Stimulated activated naive CD8-positive, alpha-beta T cell treated with anti-CD3 and anti-CD28 coated beads, Interleukin-15, Interleukin-2, amounts not matched to agents 100 U/mL and 50 U/mL, for 24 hours (primary cell): ENCODE data around the gene NDRG2.
A peak's percentile ranks its signal among the peaks of the same experiment; 100 is the strongest.

Source experiments
- ATAC-seq: fragments of 150-1000 bp; cut with Tn5 transposase; one replicate; pipeline ENCODE4 v1.10.0; 2021
- DNase-seq: peaks from one replicate; pipeline ENCODE4 v3.0.0; 2021

Gene NDRG2

GRCh38 chr14:21033133-21033698, 8.4 kb upstream of the NDRG2 start:
- DNase-seq (no peak), ATAC-seq (no peak)

- no peak for ATAC-seq
Observed at GRCh38 chr14:21032326-21033132, 7.7 kb upstream of the NDRG2 start.

GRCh38 chr14:21030531-21030930, 5.7 kb upstream of the NDRG2 start:
- DNase-seq (no peak), ATAC-seq (no peak)

More at GRCh38 chr14:21032326-21033132, 7.7 kb upstream of the NDRG2 start:
- no peak for DNase-seq

- DNase-seq, result no peak
- no peak for ATAC-seq
Observed at GRCh38 chr14:21029917-21030316, 5.1 kb upstream of the NDRG2 start, which contains the start of gene TPPP2. TPPP2 (plus strand) TSS chr14:21030217; CDS start chr14:21030582, 365 bp downstream.

- ATAC-seq (no peak), DNase-seq (no peak)
Observed at GRCh38 chr14:21026988-21027315, 2.1 kb upstream of the NDRG2 start.

- ATAC-seq (no peak), DNase-seq (no peak)
Observed at GRCh38 chr14:21026274-21026987, 1.6 kb upstream of the NDRG2 start.

- no peak for ATAC-seq
Observed at GRCh38 chr14:21025371-21026273, 761 bp upstream of the NDRG2 start.

GRCh38 chr14:21023817-21024584, 860 bp downstream of the NDRG2 start:
- ATAC-seq, result no peak

More at GRCh38 chr14:21025371-21026273, 761 bp upstream of the NDRG2 start:
- no peak for DNase-seq

GRCh38 chr14:21023174-21023573, 1.7 kb downstream of the NDRG2 start:
- no peak for ATAC-seq
- no peak for DNase-seq

More at GRCh38 chr14:21023817-21024584, 860 bp downstream of the NDRG2 start:
- DNase-seq, result peak; percentile 16

- no peak for DNase-seq
- no peak for ATAC-seq
Observed at GRCh38 chr14:21022686-21023085, 2.2 kb downstream of the NDRG2 start.

- ATAC-seq, result no peak
- no peak for DNase-seq
Observed at GRCh38 chr14:21020977-21021545, 3.8 kb downstream of the NDRG2 start.

- ATAC-seq (no peak), DNase-seq (no peak)
Observed at GRCh38 chr14:21019366-21019765, 5.5 kb downstream of the NDRG2 start.

GRCh38 chr14:21018781-21019180, 6.1 kb downstream of the NDRG2 start:
- DNase-seq (no peak), ATAC-seq (no peak)

- no peak for DNase-seq
Observed at GRCh38 chr14:21018286-21018685, 6.6 kb downstream of the NDRG2 start.

GRCh38 chr14:21017528-21018245, 7.2 kb downstream of the NDRG2 start:
- no peak for DNase-seq
- ATAC-seq, result no peak

More at GRCh38 chr14:21018286-21018685, 6.6 kb downstream of the NDRG2 start:
- no peak for ATAC-seq

- no peak for DNase-seq
- no peak for ATAC-seq
Observed at GRCh38 chr14:21016413-21017190, 8.3 kb downstream of the NDRG2 start.

GRCh38 chr14:21015312-21015711, 9.5 kb downstream of the NDRG2 start:
- DNase-seq, result no peak
- no peak for ATAC-seq

- ATAC-seq (peak; percentile 72), DNase-seq (peak; percentile 84)
Observed at GRCh38 chr14:21014761-21015190, 10.1 kb downstream of the NDRG2 start.

GRCh38 chr14:21011136-21011535, 13.7 kb downstream of the NDRG2 start:
- ATAC-seq, result no peak
- no peak for DNase-seq
